Right ventricle myocardium superior (tissue), 1 donor: ENCODE data around the gene USF2. TPM values are rescaled to one million over a fixed set of nuclear protein-coding genes. Genes with fewer than 3 reads are reported as not detected.

Experiments used
- total RNA-seq: library from RNA; stranded (reverse); fragmentation: NEBNext Ultra II Directional; extraction: Animal tissue kit (Norgen Biotek cat#: 25700); gene quantifications from one replicate; pipeline ENCODE4 v1.2.1, GENCODE V29; 2021
- donor health status: DM: no; HTN: yes; CAD: no; lungs with severe emphysema.

Gene USF2
- total RNA-seq, 1 donor from 2014 or later, result 141 TPM

Other genes with a start within 250 kb of the USF2 start
- gene SCN1B, start 238.5 kb upstream of the USF2 start, total RNA-seq, result 48.2 TPM
- gene HPN, start 227.2 kb upstream of the USF2 start, total RNA-seq, result 5.6 TPM
- gene FXYD3, start 153.1 kb upstream of the USF2 start, total RNA-seq, result 1.3 TPM
- gene LGI4, start 133.9 kb upstream of the USF2 start, total RNA-seq, result 8.1 TPM
- 580 TPM for gene FXYD1, start 130.1 kb upstream of the USF2 start, total RNA-seq
- not detected for gene FXYD7, start 125.7 kb upstream of the USF2 start, total RNA-seq
- 20.9 TPM for gene FXYD5, start 114.2 kb upstream of the USF2 start, total RNA-seq
- gene FAM187B, start 40.2 kb upstream of the USF2 start, total RNA-seq, result not detected
- gene LSR, start 20.0 kb upstream of the USF2 start, total RNA-seq, result 4.5 TPM
- not detected for gene HAMP, start 13.6 kb downstream of the USF2 start, total RNA-seq
- gene MAG, start 23.2 kb downstream of the USF2 start, total RNA-seq, result not detected
- gene CD22, start 60.2 kb downstream of the USF2 start, total RNA-seq, result 0.56 TPM
- gene FFAR1, start 78.9 kb downstream of the USF2 start, total RNA-seq, result not detected
- not detected for gene FFAR3, start 89.5 kb downstream of the USF2 start, total RNA-seq
- not detected for gene GPR42, start 102.1 kb downstream of the USF2 start, total RNA-seq
- 0.11 TPM for gene FFAR2, start 179.3 kb downstream of the USF2 start, total RNA-seq
- not detected for gene KRTDAP, start 221.5 kb downstream of the USF2 start, total RNA-seq
- 3.6 TPM for gene DMKN, start 244.7 kb downstream of the USF2 start, total RNA-seq